GM23338 (cell line): ENCODE results near the gene FAM53B.

Experiments
- EZH2 ChIP-seq: fragments of 200-600 bp; sonication (generic); IDR thresholded peaks from one replicate; pipeline ENCODE4 v1.8.0; 2017; ENCODE audit warnings: antibody characterized with exemption, mild to moderate bottlenecking, low read depth; ENCODE audit not compliant: unreplicated experiment
- POLR2AphosphoS5 ChIP-seq: IDR thresholded peaks from 2 replicates; pipeline ENCODE4 v1.6.1; 2016; ENCODE audit warnings: antibody characterized with exemption, low read depth
- TF ChIP-seq, protein P1 (sequence below): IDR thresholded peaks from one replicate; pipeline ENCODE4 v1.6.1; 2018; ENCODE audit warnings: antibody characterized with exemption; ENCODE audit not compliant: unreplicated experiment
- TF ChIP-seq, protein P2 (sequence below), 2 experiments: fragments of 200-600 bp in 1 of 2; sonication (generic) in 1 of 2; conservative IDR thresholded peaks; 2 replicates each; pipeline versions ENCODE4 v1.5.1 to v1.6.1; 2016 to 2017; ENCODE audit warnings: antibody characterized with exemption in 2 of 2, low read depth in 2 of 2, mild to moderate bottlenecking in 2 of 2, moderate library complexity in 1 of 2
- TF ChIP-seq, protein P3 (sequence below): IDR thresholded peaks from 2 replicates; pipeline ENCODE4 v1.6.1; 2016; ENCODE audit warnings: antibody characterized with exemption

DNA sequence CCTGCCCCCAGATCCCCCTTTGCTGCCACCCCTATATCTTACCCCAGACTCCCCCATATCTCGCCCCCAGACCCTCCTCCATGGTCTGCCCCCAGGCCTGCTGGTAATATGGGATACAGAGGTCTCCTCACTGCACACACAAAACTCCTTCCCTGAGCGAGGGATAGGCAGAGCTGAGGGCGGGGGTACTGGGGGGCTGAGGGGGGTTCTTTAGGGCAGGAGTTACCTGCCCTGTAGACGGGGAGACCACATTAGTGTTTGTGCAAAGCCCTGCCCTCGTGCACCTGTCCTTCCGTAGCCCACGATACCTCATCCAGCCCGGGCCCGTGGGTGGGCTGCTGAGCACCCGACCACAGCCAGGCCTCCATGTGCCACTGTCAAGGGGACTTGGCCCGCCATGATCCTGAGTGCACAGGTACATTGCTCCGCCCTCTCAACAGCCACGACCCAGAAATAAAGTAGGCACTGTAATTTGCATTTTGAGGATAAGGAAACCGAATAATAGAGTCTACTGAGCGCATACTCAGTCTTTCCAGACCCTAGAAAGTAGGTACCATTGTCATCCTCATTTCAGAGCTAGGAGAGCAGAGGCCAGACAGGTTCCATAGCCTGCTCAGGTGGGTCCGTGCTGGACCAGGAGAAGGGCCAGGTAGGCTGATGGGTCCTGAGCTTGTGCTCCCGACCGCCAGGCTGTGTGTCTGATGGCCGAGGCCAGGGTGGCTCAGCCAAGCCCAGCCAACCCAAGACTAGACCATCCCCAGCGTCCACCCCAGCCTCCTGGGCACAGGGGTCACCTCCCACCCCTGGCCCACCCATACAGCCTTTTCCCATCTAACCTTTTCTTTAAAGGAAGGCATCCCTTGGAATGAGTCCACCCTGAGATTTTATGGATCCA lies 167.4 kb downstream of the FAM53B start:
- TF ChIP-seq, protein P1, sequence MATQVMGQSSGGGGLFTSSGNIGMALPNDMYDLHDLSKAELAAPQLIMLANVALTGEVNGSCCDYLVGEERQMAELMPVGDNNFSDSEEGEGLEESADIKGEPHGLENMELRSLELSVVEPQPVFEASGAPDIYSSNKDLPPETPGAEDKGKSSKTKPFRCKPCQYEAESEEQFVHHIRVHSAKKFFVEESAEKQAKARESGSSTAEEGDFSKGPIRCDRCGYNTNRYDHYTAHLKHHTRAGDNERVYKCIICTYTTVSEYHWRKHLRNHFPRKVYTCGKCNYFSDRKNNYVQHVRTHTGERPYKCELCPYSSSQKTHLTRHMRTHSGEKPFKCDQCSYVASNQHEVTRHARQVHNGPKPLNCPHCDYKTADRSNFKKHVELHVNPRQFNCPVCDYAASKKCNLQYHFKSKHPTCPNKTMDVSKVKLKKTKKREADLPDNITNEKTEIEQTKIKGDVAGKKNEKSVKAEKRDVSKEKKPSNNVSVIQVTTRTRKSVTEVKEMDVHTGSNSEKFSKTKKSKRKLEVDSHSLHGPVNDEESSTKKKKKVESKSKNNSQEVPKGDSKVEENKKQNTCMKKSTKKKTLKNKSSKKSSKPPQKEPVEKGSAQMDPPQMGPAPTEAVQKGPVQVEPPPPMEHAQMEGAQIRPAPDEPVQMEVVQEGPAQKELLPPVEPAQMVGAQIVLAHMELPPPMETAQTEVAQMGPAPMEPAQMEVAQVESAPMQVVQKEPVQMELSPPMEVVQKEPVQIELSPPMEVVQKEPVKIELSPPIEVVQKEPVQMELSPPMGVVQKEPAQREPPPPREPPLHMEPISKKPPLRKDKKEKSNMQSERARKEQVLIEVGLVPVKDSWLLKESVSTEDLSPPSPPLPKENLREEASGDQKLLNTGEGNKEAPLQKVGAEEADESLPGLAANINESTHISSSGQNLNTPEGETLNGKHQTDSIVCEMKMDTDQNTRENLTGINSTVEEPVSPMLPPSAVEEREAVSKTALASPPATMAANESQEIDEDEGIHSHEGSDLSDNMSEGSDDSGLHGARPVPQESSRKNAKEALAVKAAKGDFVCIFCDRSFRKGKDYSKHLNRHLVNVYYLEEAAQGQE = no peak
- TF ChIP-seq, protein P2, sequence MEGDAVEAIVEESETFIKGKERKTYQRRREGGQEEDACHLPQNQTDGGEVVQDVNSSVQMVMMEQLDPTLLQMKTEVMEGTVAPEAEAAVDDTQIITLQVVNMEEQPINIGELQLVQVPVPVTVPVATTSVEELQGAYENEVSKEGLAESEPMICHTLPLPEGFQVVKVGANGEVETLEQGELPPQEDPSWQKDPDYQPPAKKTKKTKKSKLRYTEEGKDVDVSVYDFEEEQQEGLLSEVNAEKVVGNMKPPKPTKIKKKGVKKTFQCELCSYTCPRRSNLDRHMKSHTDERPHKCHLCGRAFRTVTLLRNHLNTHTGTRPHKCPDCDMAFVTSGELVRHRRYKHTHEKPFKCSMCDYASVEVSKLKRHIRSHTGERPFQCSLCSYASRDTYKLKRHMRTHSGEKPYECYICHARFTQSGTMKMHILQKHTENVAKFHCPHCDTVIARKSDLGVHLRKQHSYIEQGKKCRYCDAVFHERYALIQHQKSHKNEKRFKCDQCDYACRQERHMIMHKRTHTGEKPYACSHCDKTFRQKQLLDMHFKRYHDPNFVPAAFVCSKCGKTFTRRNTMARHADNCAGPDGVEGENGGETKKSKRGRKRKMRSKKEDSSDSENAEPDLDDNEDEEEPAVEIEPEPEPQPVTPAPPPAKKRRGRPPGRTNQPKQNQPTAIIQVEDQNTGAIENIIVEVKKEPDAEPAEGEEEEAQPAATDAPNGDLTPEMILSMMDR (conservative IDR thresholded peaks at IDR 0.05; ENCODE audit: low read depth in 2 of 2) = no peak
- no peak for TF ChIP-seq POLR2AphosphoS5
- TF ChIP-seq EZH2 = no peak
- TF ChIP-seq, protein P3, sequence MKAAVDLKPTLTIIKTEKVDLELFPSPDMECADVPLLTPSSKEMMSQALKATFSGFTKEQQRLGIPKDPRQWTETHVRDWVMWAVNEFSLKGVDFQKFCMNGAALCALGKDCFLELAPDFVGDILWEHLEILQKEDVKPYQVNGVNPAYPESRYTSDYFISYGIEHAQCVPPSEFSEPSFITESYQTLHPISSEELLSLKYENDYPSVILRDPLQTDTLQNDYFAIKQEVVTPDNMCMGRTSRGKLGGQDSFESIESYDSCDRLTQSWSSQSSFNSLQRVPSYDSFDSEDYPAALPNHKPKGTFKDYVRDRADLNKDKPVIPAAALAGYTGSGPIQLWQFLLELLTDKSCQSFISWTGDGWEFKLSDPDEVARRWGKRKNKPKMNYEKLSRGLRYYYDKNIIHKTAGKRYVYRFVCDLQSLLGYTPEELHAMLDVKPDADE = no peak
